ENCODE results near the gene ACTL8. TPM values are rescaled to one million over a fixed set of nuclear protein-coding genes. Genes with fewer than 3 reads are reported as not detected.

Gene ACTL8
- total RNA-seq, 4 donors from 2014 or later = not detected

GRCh38 chr1:17842686-17843085 lies 87.6 kb downstream of the ACTL8 start:
- intact Hi-C loops (cut with DNase I; ENCODE audit: low total_unique reads) (no loop called here), in situ Hi-C loops (cut with MboI; ENCODE audit: low pct_ligation_motif_present in 1 of 4, low pct_unique_long_range_greater_than_20kb in 1 of 4, low sequenced_read_pairs in 3 of 4) (loop anchor here in 2 of 4 donors (25.0 kb wide), 1 partner anchor 355 kb away; no protein-coding TSS in a partner anchor)
- TF ChIP-seq POLR2A (IDR thresholded peaks at IDR 0.05) (no peak), POLR2AphosphoS5 (IDR thresholded peaks at IDR 0.05) (no peak), EP300 (IDR thresholded peaks at IDR 0.05; ENCODE audit: low read depth) (no peak), CTCF (IDR thresholded peaks at IDR 0.05) (no peak)
- Histone ChIP-seq H3K27ac (no peak overlapping the region), H3K9me3 (no peaks in the 10 kb centered on the region), H3K36me3 (no peaks in the 10 kb centered on the region), H3K4me3 (no peak overlapping the region), H3K27me3 (peaks cover 25% of the 10 kb centered on the region), H3K4me1 (no peaks in the 10 kb centered on the region)
- 53 to 63% methylated on average over 2 to 5 of the region's 5 CpGs for WGBS, 2 donors (ENCODE audit: low coverage in 1 of 2)
- no peak for DNase-seq

- Histone ChIP-seq H3K4me1 (no peaks in the 10 kb centered on the region), H3K36me3 (no peaks in the 10 kb centered on the region), H3K27me3 (peaks cover 25% of the 10 kb centered on the region), H3K9me3 (no peaks in the 10 kb centered on the region), H3K27ac (no peak overlapping the region), H3K4me3 (no peak overlapping the region)
- no peak for DNase-seq
- 34 to 43% methylated on average over 3 to 10 of the region's 10 CpGs for WGBS, 2 donors (ENCODE audit: low coverage in 1 of 2)
- intact Hi-C loops (cut with DNase I; ENCODE audit: low total_unique reads) (no loop called here), in situ Hi-C loops (cut with MboI; ENCODE audit: low pct_ligation_motif_present in 1 of 4, low pct_unique_long_range_greater_than_20kb in 1 of 4, low sequenced_read_pairs in 3 of 4) (loop anchor here in 2 of 4 donors (25.0 kb wide), 1 partner anchor 357 kb away; no protein-coding TSS in a partner anchor)
- TF ChIP-seq POLR2A (IDR thresholded peaks at IDR 0.05) (no peak), CTCF (IDR thresholded peaks at IDR 0.05) (no peak), EP300 (IDR thresholded peaks at IDR 0.05; ENCODE audit: low read depth) (no peak), POLR2AphosphoS5 (IDR thresholded peaks at IDR 0.05) (no peak)
Observed at GRCh38 chr1:17844185-17844826, 89.2 kb downstream of the ACTL8 start.

GRCh38 chr1:17845583-17845982 lies 90.5 kb downstream of the ACTL8 start:
- H3K4me1 ChIP-seq = no peaks in the 10 kb centered on the region
- H3K27me3 ChIP-seq = peaks cover 25% of the 10 kb centered on the region
- no peaks in the 10 kb centered on the region for H3K36me3 ChIP-seq
- no peaks in the 10 kb centered on the region for H3K9me3 ChIP-seq
- WGBS, 2 donors (ENCODE audit: low coverage in 1 of 2) = 37% methylated on average over 4 of the region's 4 CpGs; no CpG with 5 or more reads in 1 of the 2 donors
- no peak overlapping the region for H3K4me3 ChIP-seq
- in situ Hi-C loops (cut with MboI; ENCODE audit: low pct_ligation_motif_present in 1 of 4, low pct_unique_long_range_greater_than_20kb in 1 of 4, low sequenced_read_pairs in 3 of 4) = loop anchor here in 2 of 4 donors (25.0 kb wide), 1 partner anchor 358 kb away; no protein-coding TSS in a partner anchor
- intact Hi-C loops (cut with DNase I; ENCODE audit: low total_unique reads) = loop anchor here (5.0 kb wide), 1 partner anchor 1177 kb away; no protein-coding TSS in a partner anchor
- no peak for DNase-seq
- no peak for TF ChIP-seq POLR2A (IDR thresholded peaks at IDR 0.05)
- no peak for TF ChIP-seq EP300 (IDR thresholded peaks at IDR 0.05; ENCODE audit: low read depth)
- no peak for TF ChIP-seq POLR2AphosphoS5 (IDR thresholded peaks at IDR 0.05)
- TF ChIP-seq CTCF (IDR thresholded peaks at IDR 0.05) = no peak
- no peak overlapping the region for H3K27ac ChIP-seq

- 31% methylated on average over 3 of the region's 3 CpGs; no CpG with 5 or more reads in 1 of the 2 donors for WGBS, 2 donors (ENCODE audit: low coverage in 1 of 2)
- intact Hi-C loops (cut with DNase I; ENCODE audit: low total_unique reads) = loop anchor here (5.0 kb wide), 1 partner anchor 1176 kb away; no protein-coding TSS in a partner anchor
- in situ Hi-C loops (cut with MboI; ENCODE audit: low pct_ligation_motif_present in 1 of 4, low pct_unique_long_range_greater_than_20kb in 1 of 4, low sequenced_read_pairs in 3 of 4) = loop anchor here in 2 of 4 donors (25.0 kb wide), 1 partner anchor 359 kb away; no protein-coding TSS in a partner anchor
Observed at GRCh38 chr1:17846341-17846740, 91.2 kb downstream of the ACTL8 start.

More at GRCh38 chr1:17846341-17846740, 91.2 kb downstream of the ACTL8 start:
- no peak overlapping the region for H3K27ac ChIP-seq
- DNase-seq = no peak
- no peak overlapping the region for H3K4me3 ChIP-seq
- peaks cover 25% of the 10 kb centered on the region for H3K27me3 ChIP-seq
- H3K4me1 ChIP-seq = no peaks in the 10 kb centered on the region
- H3K9me3 ChIP-seq = no peaks in the 10 kb centered on the region
- H3K36me3 ChIP-seq = no peaks in the 10 kb centered on the region
- TF ChIP-seq POLR2A (IDR thresholded peaks at IDR 0.05) (no peak), POLR2AphosphoS5 (IDR thresholded peaks at IDR 0.05) (no peak), EP300 (IDR thresholded peaks at IDR 0.05; ENCODE audit: low read depth) (no peak), CTCF (IDR thresholded peaks at IDR 0.05) (no peak)
